ENCODE measurements around the gene ABHD4. TPM values are rescaled to one million over a fixed set of nuclear protein-coding genes. Genes with fewer than 3 reads are reported as not detected.

ABHD4 gene
- total RNA-seq, 1 donor from 2014 or later, result 31.9 TPM

GRCh38 chr14:22622255-22622654 is 24.2 kb downstream of the ABHD4 start:
- intact Hi-C loops (cut with DNase I), result no loop called here
- TF ChIP-seq POLR2AphosphoS5 (IDR thresholded peaks at IDR 0.05; ENCODE audit: insufficient read depth in 1 of 2, low read depth in 1 of 2), result no peak
- TF ChIP-seq, protein P1, sequence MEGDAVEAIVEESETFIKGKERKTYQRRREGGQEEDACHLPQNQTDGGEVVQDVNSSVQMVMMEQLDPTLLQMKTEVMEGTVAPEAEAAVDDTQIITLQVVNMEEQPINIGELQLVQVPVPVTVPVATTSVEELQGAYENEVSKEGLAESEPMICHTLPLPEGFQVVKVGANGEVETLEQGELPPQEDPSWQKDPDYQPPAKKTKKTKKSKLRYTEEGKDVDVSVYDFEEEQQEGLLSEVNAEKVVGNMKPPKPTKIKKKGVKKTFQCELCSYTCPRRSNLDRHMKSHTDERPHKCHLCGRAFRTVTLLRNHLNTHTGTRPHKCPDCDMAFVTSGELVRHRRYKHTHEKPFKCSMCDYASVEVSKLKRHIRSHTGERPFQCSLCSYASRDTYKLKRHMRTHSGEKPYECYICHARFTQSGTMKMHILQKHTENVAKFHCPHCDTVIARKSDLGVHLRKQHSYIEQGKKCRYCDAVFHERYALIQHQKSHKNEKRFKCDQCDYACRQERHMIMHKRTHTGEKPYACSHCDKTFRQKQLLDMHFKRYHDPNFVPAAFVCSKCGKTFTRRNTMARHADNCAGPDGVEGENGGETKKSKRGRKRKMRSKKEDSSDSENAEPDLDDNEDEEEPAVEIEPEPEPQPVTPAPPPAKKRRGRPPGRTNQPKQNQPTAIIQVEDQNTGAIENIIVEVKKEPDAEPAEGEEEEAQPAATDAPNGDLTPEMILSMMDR (IDR thresholded peaks at IDR 0.05), result no peak
- no peak for TF ChIP-seq POLR2A (IDR thresholded peaks at IDR 0.05)
- H3K27me3 ChIP-seq, result no peaks in the 10 kb centered on the region

GRCh38 chr14:22623047-22623446 is 24.9 kb downstream of the ABHD4 start:
- Histone ChIP-seq H3K4me3 (no peak overlapping the region), H3K36me3 (no peaks in the 10 kb centered on the region), H3K9me3 (no peaks in the 10 kb centered on the region), H3K27me3 (no peaks in the 10 kb centered on the region), H3K27ac (no peak overlapping the region), H3K4me1 (no peaks in the 10 kb centered on the region)
- TF ChIP-seq POLR2A (IDR thresholded peaks at IDR 0.05), result no peak
- no peak for DNase-seq (ENCODE audit: extremely low spot score in 2 of 2)
- intact Hi-C loops (cut with DNase I), result no loop called here

More at GRCh38 chr14:22622255-22622654, 24.2 kb downstream of the ABHD4 start:
- no peak for DNase-seq (ENCODE audit: extremely low spot score in 2 of 2)
- H3K4me3 ChIP-seq, result no peak overlapping the region
- H3K9me3 ChIP-seq, result no peaks in the 10 kb centered on the region
- no peaks in the 10 kb centered on the region for H3K4me1 ChIP-seq
- no peak overlapping the region for H3K27ac ChIP-seq
- H3K36me3 ChIP-seq, result no peaks in the 10 kb centered on the region

- Histone ChIP-seq H3K4me1 (no peaks in the 10 kb centered on the region), H3K27me3 (no peaks in the 10 kb centered on the region), H3K27ac (no peak overlapping the region), H3K36me3 (no peaks in the 10 kb centered on the region), H3K9me3 (no peaks in the 10 kb centered on the region), H3K4me3 (no peak overlapping the region)
- DNase-seq (ENCODE audit: extremely low spot score in 2 of 2), result no peak
- TF ChIP-seq, protein P1 (IDR thresholded peaks at IDR 0.05), result no peak
- TF ChIP-seq POLR2AphosphoS5 (IDR thresholded peaks at IDR 0.05; ENCODE audit: insufficient read depth in 1 of 2, low read depth in 1 of 2) (no peak), POLR2A (IDR thresholded peaks at IDR 0.05) (no peak)
- intact Hi-C loops (cut with DNase I), result no loop called here
Observed at GRCh38 chr14:22626590-22626989, 28.5 kb downstream of the ABHD4 start.

GRCh38 chr14:22627506-22628263 is 29.6 kb downstream of the ABHD4 start:
- intact Hi-C loops (cut with DNase I), result no loop called here
- no peak for TF ChIP-seq POLR2AphosphoS5 (IDR thresholded peaks at IDR 0.05; ENCODE audit: insufficient read depth in 1 of 2, low read depth in 1 of 2)
- TF ChIP-seq, protein P1 (IDR thresholded peaks at IDR 0.05), result no peak
- no peak for TF ChIP-seq POLR2A (IDR thresholded peaks at IDR 0.05)
- H3K9me3 ChIP-seq, result no peaks in the 10 kb centered on the region

GRCh38 chr14:22629361-22629760 is 31.3 kb downstream of the ABHD4 start:
- H3K4me1 ChIP-seq, result no peaks in the 10 kb centered on the region
- no peak overlapping the region for H3K4me3 ChIP-seq
- H3K36me3 ChIP-seq, result no peaks in the 10 kb centered on the region
- no peaks in the 10 kb centered on the region for H3K9me3 ChIP-seq
- no peaks in the 10 kb centered on the region for H3K27me3 ChIP-seq
- TF ChIP-seq POLR2A (IDR thresholded peaks at IDR 0.05) (no peak), POLR2AphosphoS5 (IDR thresholded peaks at IDR 0.05; ENCODE audit: insufficient read depth in 1 of 2, low read depth in 1 of 2) (no peak)
- TF ChIP-seq, protein P1 (IDR thresholded peaks at IDR 0.05), result no peak
- intact Hi-C loops (cut with DNase I), result no loop called here
- DNase-seq (ENCODE audit: extremely low spot score in 2 of 2), result no peak
- H3K27ac ChIP-seq, result no peak overlapping the region

More at GRCh38 chr14:22627506-22628263, 29.6 kb downstream of the ABHD4 start:
- no peaks in the 10 kb centered on the region for H3K27me3 ChIP-seq
- no peak overlapping the region for H3K4me3 ChIP-seq
- no peak overlapping the region for H3K27ac ChIP-seq
- no peaks in the 10 kb centered on the region for H3K4me1 ChIP-seq
- DNase-seq (ENCODE audit: extremely low spot score in 2 of 2), result no peak
- H3K36me3 ChIP-seq, result no peaks in the 10 kb centered on the region

All from vagina (tissue), 2 donors.